GM21515 (cell line): ENCODE data around the gene ARMH4.
A peak's percentile ranks its signal among the peaks of the same experiment; 100 is the strongest.

Experiments
- ATAC-seq: cut with Tn5 transposase; IDR thresholded peaks from one replicate; pipeline ENCODE4 v1.9.1; 2021; ENCODE audit not compliant: unreplicated experiment

The ARMH4 gene, protein sequence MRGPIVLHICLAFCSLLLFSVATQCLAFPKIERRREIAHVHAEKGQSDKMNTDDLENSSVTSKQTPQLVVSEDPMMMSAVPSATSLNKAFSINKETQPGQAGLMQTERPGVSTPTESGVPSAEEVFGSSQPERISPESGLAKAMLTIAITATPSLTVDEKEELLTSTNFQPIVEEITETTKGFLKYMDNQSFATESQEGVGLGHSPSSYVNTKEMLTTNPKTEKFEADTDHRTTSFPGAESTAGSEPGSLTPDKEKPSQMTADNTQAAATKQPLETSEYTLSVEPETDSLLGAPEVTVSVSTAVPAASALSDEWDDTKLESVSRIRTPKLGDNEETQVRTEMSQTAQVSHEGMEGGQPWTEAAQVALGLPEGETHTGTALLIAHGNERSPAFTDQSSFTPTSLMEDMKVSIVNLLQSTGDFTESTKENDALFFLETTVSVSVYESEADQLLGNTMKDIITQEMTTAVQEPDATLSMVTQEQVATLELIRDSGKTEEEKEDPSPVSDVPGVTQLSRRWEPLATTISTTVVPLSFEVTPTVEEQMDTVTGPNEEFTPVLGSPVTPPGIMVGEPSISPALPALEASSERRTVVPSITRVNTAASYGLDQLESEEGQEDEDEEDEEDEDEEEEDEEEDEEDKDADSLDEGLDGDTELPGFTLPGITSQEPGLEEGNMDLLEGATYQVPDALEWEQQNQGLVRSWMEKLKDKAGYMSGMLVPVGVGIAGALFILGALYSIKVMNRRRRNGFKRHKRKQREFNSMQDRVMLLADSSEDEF

DNA sequence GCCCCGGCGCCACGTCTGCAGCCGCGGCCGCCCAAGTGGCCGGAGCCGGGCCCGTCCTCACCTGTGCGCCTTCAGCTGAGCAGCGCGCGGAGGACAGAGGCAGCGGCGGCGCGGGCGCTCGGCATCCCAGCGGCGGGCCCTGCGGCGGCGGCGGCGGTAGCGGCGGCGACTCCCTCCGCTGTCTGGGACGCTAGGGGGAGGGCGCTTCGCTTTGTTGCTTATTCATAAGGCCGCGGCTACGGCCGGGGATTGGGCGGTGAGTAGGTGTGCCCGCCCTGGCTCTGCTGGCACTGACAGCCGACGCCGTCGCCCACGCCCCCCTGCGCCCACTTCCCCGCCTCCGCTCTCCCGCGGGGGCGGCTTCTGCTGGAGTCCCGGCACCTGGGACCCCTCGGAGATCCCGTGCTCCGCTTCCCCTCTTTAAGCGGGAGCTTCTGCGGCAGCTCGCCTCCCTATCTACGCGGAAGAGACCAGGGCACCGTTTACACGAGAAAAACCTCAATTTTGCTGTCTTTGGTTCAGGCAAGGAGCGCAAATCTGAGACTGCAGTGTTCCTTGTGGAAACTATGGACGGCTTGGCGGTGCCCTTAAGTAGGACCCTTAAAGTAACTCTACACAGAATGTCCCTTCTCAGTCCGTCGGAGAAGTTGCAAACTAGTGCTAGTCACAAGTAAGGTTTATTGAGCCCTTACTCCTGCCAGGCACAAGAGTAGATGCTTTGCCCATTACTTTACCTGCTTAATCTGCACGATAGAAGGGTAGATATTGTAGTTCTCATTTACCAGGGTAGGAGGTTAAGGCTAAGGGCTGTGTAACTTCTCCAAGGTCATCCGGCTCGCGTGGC, at the start of gene ARMH4:
Gene ARMH4, minus strand, starts transcription at position 200 of the 844 bp plus-strand sequence. CDS start 12,855 bp downstream, outside the sequence.
- ATAC-seq: peak; percentile 92

DNA sequence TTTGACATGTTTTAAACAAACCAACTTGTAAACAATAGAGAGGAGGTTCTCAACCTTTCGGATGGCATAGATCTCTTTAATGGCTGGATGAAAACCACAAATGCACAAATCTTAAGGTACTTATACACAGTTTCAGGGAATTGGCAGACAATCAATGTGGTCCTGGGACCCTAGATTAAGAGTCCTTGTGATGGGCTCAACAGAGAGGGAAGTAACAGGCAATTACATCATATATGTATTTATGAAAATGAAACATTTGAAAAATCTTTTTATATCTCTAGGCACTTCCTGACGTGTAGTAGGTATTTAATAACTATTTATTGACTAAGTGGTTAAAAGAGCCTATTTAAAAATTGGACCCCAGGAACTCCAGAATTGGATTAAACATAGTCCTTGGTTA, 48.8 kb upstream of the ARMH4 start:
- ATAC-seq: no peak

DNA sequence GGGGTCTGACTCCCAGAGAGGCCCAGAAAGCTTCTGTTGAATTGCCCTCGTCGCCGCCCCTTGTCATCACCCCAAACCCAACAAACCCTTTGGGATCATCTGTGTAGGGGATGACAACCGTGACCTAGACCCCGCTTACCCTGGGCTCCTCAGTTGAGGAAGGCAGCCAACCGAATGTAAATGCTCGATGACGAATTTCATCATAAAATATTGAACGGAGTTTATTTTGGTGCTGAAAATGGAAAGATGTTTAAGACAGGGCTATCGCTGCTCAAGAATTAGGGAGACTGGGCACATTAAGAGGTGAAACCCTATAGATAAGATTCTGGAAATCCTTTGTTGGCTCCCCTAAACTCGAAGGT, 48.4 kb upstream of the ARMH4 start:
- peak; percentile 7 for ATAC-seq

DNA sequence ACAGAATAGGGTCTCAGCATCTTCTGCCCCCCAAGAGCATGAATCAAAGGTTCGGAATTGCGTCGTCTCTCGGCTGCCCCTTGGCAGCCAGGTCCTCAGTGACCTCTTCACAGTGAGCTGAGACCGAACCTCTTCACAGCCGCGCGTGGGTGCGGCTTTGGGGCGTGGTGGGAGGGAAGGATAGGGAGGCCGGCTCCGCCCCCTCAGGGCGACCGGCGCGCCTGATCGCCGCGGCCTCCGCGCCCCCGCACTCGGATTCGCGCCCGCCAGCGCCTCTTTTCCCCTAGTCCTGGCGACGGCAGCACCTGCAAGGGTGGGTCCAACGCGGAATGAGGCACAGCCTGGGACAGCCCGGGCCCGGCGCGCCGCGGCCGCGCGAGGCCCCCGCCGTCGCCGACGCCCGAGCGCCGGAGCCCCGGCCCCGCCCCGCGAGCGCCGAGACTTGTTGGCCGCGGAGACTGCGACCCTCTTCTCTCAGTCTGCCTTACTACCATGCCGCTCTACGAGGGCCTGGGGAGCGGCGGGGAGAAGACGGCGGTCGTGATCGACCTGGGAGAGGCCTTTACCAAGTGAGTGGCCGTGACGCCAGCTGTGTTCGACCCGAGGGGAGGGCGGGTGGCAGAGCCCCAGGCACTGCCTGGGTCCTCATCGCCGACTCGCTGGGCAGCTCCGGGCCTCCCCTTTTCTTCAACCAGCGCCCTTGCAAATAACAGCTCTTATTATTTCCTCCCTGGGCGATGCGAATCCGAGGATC, 47.9 kb upstream of the ARMH4 start, which contains the start of gene ACTR10:
Gene ACTR10, plus strand, starts transcription at position 424 of the 754 bp plus-strand sequence. Its CDS starts 69 bp downstream, at position 493.
- peak; percentile 95 for ATAC-seq

DNA sequence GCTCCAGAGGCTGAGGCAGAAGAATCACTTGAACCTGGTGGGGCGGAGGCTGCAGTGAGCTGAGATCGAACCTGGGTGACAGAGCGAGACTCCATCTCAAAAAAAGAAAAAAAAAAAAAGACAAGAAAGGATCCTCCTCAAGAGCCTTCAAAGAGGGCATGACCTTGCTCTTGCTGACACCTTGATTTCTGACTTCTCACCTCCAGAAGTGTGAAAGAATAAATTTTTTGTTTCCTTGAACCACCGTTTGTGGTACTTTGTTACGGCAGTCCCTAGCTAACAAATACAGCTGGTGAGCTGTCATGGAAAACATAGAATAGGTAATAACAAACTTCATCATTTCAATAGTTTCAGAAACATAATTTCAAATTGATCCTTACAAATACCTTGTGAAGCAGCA, 46.1 kb upstream of the ARMH4 start:
- ATAC-seq: no peak

DNA sequence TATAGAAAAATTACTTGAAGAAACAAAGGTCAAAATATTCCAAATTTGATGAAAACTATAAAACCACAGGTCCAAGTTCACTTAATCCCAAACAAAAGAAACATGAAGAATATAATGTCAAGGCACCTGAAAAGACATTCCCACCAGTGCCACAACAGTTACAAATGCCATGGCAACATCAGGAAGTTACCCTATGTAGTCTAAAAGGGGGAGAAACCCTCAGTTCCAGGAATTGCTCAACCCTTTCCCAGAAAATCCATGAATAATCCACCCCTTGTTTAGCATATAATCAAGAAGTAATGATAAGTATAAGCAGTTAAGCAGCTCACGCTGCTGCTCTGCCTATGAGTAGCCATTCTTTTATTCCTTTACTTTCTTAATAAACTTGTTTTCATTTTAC, 44.2 kb upstream of the ARMH4 start:
- ATAC-seq: no peak

DNA sequence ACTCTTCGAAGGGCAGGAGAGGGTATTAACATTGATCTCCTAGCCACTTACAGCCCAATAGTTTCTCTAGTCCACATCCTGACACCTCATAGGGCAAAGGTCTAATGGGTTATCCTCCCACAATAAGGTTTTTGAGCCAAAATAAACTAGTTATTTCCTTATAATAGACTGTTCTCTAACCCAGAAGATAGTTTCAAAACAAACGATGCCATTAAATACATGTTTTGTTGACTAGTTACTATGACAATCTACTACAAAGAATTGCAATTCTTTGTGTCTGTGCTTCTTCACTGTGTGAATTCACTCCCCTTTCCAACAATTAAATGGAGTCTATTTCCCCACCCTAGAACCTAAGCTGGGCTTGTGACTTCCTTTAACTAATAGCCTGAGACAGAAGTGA, 41.5 kb upstream of the ARMH4 start:
- no peak for ATAC-seq

DNA sequence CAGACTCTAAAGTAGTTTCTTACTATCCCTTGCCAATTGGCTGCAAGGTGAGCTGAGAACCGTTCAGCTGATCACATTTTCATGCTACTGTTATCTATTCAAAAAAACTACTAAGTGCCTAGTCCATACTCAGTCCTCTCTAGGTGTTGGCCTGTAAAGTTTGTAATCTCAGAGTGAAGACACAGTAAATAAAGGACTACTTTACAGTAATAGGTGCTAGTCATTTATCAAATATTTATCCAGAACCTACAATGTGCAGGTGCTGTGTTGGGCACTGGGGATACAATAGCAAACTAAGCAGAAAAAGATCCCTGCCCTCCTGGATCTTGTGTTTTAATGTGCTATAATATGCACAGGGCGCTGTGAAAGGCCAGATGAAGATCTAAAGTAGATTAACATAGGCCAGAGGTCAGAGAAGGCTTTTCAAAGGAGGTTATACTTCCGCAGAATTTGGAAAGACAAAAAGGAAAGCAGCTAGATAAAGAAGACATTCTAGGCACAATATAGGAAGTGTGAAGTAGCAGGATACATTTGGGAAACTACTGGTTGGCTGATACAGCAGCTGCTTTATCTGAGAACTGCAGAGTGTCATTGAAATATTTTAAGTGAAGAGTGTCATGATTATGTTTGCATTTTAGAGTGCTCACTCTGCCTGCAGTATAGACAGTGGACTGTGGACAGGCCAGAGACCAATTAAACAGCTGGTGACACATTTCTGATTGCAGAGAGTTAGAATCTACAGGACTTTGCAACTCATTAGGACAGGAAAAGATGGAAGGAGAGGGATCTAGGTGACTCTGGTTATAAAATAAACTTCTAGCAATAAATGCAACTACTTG, 40.0 kb upstream of the ARMH4 start:
- no peak for ATAC-seq

DNA sequence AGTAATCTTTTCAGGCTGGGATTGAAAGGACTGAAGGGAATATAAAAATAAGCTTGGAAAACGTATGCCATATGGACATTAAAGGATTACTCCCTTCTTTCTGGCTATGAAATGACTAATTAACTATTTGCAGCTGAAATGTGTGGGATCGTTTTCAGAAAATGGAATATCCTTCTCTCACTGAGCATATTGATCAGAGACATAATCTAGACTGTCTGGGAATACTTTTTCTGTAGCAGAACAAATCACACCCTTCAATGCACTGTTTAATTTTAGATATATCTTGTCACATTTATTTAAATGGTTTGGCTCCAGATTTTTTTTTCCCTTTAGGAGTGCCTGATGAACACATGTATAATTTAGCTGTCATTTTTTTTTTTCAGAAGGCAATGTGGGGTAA, 37.2 kb upstream of the ARMH4 start:
- ATAC-seq: no peak

DNA sequence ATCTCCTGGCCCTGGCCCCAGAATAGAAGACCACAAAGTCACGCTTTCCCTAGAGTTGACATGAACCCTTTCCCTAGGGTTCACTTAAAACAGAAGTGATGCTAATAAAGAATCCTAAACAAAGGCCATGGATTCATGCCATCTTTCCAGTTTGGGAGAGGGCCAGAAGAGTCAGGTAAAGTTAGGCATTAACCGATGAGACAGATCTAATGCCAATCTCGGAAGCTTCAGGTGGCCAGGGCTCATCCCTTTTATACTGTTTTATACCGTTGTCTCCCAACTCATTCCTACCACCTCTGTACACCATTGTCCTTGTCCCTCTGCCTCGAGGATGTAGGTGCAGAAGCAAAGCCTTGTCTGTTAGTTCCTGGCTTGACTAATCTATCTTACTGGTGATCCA, 25.1 kb upstream of the ARMH4 start:
- ATAC-seq: no peak

DNA sequence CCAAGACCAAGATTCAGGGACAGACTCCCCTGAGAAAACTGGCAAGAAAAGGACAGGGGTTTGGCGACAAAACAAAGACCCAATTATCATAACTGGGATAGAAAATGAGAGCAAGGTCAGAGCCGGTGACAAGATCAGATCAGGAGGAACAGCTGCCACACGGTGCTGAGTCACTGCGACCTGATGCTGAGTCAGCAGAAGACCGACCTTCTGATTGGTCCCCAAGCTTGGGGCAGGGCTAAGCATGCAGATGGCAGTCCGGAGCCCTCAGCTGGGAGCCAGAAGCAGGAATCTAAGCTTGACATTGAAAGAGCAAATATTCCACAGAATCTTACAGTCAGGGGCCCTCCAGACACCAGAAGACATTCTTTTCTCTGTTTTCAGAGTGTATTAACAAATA, 19.1 kb upstream of the ARMH4 start:
- peak; percentile 72 for ATAC-seq

DNA sequence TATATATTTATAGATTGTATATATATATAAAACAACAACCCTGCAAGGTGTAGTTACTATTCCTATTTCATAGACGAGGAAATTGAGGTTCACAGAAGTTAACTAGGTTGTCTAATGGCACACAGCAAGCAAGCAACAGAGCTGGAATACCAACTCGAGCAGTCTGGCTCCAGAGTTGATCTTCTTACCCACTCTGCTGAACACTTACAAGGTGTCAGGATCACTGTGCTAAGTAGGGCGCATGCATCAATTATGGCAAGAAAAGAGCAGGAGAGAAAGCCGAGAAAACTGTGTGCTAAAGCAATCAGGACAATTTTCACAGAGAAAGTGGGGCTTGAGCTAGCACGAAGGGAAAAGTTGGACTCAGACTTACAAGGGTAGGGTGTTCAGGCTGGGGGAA, 15.9 kb upstream of the ARMH4 start:
- no peak for ATAC-seq

DNA sequence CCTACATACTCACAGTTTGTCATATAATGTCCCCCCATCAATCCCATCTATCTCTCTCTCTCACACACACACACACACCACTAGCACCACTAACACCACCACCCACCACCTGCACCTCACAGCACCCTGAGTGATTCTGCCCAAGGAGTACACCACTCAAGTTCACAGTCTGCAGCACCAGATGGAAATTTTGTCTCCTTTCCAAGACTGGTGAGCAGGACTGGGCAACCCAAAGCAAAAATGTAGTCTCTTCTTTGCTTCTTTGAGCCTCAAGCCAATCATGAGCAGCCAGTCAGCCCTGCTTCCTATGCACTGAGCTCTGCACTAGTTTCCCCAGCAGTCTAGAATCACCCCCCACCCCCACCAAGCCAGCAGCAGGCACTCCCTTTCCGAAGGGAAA, 15.0 kb upstream of the ARMH4 start:
- ATAC-seq: no peak

DNA sequence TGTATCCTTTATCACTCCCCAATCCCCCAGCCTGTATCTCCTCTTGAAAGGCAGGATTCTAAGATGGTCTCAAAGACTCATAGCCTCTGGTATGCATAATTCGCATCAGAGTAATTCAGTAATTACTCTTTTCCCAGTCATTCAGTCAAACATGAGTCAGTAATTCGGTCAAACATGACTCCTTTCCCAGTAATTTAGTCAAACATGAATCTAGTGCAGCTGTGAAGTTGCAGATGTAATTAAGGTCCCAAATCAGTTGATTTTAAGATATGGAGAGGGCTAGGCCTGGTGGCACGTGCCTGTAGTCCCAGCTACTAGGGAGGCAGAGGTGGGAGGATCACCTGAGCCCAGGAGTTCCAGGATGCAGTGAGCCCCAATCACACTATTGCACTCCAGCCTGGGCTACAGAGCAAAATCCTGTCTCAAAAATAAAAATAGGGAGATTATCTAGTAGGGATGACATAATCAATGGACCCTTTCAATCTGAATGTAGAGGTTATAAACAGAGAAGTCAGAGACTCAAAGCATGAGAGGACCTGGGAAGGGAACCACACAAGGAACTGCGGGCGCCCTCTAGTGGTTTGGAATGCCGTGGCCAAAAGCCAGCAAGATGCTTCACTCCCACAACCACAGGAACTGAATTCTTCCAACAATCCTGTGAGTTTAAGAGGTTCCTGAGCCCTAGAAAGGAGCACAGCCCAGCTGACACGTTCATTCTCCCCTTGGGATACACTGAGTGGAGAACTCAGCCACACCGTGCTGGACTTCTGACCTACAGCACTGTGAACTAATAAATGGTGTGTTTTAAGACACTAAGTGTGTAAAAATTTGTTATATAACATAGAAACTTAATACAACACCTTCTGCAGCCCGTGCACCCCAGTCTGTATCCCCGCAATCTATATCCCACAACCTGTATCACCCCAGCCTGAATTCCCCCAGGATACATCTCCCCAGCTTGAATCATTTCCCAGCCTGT, 14.3 kb upstream of the ARMH4 start:
- peak; percentile 58 for ATAC-seq

DNA sequence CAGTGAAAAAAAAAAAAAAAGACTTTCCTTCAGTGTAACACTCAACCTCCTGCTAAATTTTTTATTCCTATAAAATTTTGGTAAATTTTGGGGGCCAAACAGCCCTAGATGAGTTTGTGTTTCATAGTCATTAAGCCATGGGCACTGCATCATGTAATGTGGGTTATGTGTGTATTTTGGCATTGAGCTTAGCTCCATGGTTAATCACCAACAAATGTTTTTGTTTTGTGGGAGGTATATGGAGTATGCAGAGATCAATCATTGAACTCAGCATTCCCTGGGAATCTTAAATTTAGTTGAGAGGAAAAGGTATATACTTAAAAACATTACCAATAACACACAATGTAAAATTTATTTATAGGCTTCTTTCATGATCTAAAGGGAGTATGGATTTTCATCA, 8.5 kb upstream of the ARMH4 start:
- ATAC-seq: no peak

DNA sequence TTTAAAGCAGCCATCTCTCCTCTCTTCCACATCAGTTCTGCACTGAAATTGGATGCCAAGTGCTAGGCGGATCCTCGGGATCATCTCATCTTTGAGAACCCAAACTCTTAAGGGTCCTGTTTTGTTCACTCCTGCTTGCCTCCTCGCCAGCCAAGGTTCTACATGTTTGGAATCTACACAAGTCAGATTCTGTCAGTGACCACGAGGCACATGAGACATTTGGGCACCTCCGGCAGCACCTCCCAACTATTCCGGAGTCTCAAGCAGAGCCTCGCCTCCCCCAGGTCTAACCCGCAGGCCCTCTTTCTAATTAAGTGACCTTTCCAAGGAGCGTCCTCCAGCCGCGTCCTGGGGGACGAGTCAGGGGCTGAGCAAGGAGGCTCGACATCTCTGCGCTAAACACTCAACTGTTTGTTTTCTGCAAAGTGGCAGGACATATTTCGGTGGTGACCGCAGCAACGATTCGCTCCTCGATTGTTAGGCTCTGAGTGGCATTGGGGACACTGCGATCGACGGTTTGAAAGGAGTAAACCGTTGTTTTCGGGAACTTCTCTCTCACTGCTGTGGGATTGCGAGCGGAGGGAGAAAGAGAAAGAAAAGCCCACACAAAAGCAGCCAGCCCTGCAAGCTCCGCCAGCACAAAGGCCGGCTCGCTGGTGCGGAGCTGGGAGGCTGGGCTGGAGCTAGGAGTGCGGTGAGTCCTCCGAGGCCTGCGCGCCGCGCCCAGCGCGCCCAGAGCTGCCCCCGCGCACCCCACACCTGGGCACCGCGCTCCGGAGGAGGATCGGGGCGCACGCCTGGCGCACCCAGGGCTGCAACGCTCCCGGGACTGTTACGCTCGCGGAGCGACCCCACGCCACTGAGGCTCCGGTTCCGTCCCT, 640 bp downstream of the ARMH4 start:
- peak; percentile 49 for ATAC-seq

DNA sequence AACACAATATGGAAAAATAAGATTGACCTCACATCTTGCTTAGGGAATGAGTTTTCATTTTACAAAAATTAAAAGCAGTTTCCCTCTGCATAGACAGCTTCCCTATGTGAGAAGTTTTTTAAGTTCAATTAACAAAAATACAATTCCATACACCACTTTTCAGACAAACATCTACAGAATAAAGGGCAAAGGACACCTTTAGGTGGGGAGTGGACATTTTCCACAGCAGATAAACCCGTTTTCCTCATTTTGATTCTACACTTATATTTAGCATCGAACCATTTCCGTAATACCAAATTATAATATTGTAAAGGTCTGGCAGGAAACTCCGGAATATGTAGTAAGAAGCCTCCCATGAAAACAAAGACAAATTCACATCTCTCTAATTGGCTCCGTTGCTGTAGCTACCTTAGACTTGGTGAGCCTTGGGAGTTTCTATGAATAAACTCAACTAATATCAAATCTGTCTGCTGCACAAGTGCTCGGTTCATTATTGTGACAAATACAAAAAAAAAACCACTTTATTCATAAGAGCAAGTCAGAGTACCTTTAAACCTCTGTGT, 1.7 kb downstream of the ARMH4 start:
- ATAC-seq: no peak
